Lower lobe of right lung (tissue), 2 donors: ENCODE data around the gene PBX4. TPM values are rescaled to one million over a fixed set of nuclear protein-coding genes. Genes with fewer than 3 reads are reported as not detected.

Source experiments
- ATAC-seq, 2 donors: fragments of 200-7000 bp; cut with Tn5 transposase; one replicate each; pipeline ENCODE4 v1.9.1; 2020 to 2022; ENCODE audit warnings: mild to moderate bottlenecking in 2 of 2, moderate library complexity in 2 of 2
- DNase-seq: peaks from one replicate; pipeline ENCODE4 v3.0.0-alpha.2; 2020
- H3K27ac ChIP-seq: fragments of 200-600 bp; one replicate; pipeline ENCODE4 v1.8.0; 2022
- H3K27me3 ChIP-seq: fragments of 200-600 bp; one replicate; pipeline ENCODE4 v1.8.0; 2022; ENCODE audit warnings: low read depth
- H3K36me3 ChIP-seq: fragments of 200-600 bp; one replicate; pipeline ENCODE4 v1.8.0; 2022; ENCODE audit warnings: mild to moderate bottlenecking
- H3K4me1 ChIP-seq: fragments of 200-600 bp; one replicate; pipeline ENCODE4 v1.8.0; 2022
- H3K4me3 ChIP-seq: fragments of 200-600 bp; one replicate; pipeline ENCODE4 v1.8.0; 2022; ENCODE audit warnings: mild to moderate bottlenecking
- H3K9me3 ChIP-seq: fragments of 200-600 bp; one replicate; pipeline ENCODE4 v1.8.0; 2022
- CTCF ChIP-seq: fragments of 200-600 bp; IDR thresholded peaks from one replicate; pipeline ENCODE4 v1.8.0; 2022; ENCODE audit warnings: antibody characterized with exemption, mild to moderate bottlenecking
- intact Hi-C: fragments of 100-400 bp; cut with DNase I; formaldehyde crosslinking; loops from one replicate; pipeline ENCODE4 v1.11.0; 2022
- total RNA-seq: library from RNA; stranded (reverse); fragmentation: NEBNext Ultra II Directional; extraction: Animal tissue kit (Norgen Biotek cat#: 25700); gene quantifications from one replicate; pipeline ENCODE4 v1.2.1, GENCODE V29; 2021
- donor health status: DM: no; HTN: yes; CAD: no; lungs with severe emphysema.

Gene PBX4
- total RNA-seq, 1 donor from 2014 or later, result 3.7 TPM

DNA sequence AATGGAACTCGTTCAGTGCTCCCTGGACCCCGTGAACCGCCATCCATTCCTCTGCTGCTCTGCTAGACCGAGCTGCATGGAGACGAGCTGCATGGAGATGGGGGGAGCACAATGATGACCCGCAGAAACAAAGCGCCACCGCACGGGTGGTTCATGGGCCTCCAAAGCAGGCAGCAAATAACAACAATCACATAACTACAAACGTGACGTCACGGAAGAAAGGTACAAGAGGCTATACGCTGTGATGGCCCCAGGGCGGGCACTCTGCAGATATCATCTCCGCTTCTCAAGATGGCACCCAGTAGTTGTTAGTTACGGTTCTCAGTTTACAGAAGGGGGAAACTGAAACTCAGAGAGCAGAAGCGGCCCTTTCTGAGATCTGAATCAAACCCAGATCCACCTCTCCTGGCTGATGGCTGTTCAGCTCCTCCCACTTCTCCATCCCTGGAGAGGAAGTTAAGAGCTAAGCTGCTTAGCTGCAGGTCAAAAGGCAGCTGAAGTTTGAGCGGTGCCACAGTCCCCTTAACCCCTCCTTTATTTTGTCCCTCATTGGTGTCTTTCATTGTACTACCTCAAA, 43.3 kb upstream of the PBX4 start:
- peak overlapping the region; percentile 99 for H3K4me3 ChIP-seq
- no peak for TF ChIP-seq CTCF
- intact Hi-C loops, result no loop called here

DNA sequence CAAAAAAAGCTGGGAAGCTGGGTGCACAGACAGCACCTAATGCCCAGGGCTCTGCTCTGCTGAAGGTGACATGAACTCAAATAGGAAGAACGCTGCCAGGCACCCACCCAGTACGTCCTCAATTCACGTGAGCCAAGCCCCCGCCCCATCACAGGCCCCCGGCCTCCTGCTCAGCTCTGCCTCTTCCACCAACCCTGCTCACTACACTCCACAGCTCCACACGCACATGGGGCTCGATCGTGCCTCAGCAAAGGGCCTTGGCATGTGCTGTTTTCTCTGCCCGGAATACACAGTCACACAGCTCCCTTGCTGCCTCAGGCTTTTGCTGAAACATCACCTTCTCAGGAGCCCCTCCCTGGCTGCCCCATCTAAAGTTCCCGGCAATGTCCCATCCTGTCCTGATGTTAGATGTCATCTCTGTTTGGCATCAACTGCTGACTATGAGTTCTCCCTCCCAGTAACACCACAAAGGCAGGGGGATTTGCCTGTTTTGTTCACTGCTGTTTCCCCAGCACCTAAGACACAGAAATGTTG, 42.7 kb upstream of the PBX4 start:
- Histone ChIP-seq H3K27ac (peak overlapping the region; percentile 8), H3K36me3 (peaks cover 41% of the 10 kb centered on the region), H3K4me1 (peaks cover 24% of the 10 kb centered on the region), H3K4me3 (peak overlapping the region; percentile 18), H3K9me3 (no peaks in the 10 kb centered on the region), H3K27me3 (no peaks in the 10 kb centered on the region)
- no peak for TF ChIP-seq CTCF
- intact Hi-C loops, result no loop called here
- ATAC-seq (no peak), DNase-seq (peak; percentile 44)

More for the DNA sequence above, 43.3 kb upstream of the PBX4 start:
- Histone ChIP-seq H3K9me3 (no peaks in the 10 kb centered on the region), H3K27ac (peak overlapping the region; percentile 96), H3K4me1 (peaks cover 24% of the 10 kb centered on the region), H3K27me3 (no peaks in the 10 kb centered on the region), H3K36me3 (peaks cover 36% of the 10 kb centered on the region)
- peak in 1 of 2 donors; percentile 2 for ATAC-seq
- peak; percentile 48 for DNase-seq

DNA sequence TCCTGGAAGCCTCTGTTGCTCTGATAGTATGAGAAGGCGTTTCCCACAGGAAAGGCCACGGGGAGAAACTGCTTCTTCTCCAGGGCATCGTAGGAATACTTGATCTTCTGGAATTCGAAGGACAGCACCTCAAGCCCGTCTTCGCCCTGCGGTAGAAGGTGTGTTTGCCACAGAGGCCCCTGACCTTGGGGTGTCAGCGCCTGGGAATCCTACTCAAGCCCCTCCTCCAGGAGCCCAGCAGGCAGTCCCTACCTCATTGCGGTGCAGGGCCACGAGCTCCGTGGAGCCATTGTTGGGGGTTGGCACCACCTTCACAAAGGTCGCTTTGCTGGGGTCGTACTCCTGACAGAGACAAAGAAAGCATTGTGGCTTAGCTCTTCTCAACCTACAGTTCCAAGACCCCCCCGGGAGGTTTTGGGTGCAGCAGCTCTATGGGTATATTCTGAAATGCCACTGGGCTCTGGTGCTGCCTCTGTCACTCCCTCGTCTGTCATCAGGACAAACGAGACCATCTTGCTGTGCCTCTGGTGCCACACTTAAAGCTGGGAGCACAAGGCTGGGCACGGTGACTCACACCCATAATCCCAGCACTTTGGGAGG, 41.3 kb upstream of the PBX4 start:
- intact Hi-C loops, result no loop called here
- no peak overlapping the region for H3K27ac ChIP-seq
- no peaks in the 10 kb centered on the region for H3K27me3 ChIP-seq
- H3K4me1 ChIP-seq, result peaks cover 24% of the 10 kb centered on the region
- ATAC-seq, result no peak
- peaks cover 56% of the 10 kb centered on the region for H3K36me3 ChIP-seq
- H3K9me3 ChIP-seq, result no peaks in the 10 kb centered on the region
- no peak overlapping the region for H3K4me3 ChIP-seq
- peak; percentile 28 for DNase-seq
- no peak for TF ChIP-seq CTCF

GRCh38 chr19:19657397-19657783, 38.9 kb upstream of the PBX4 start:
- ATAC-seq, result no peak
- TF ChIP-seq CTCF, result no peak
- intact Hi-C loops, result no loop called here
- no peaks in the 10 kb centered on the region for H3K27me3 ChIP-seq
- H3K4me3 ChIP-seq, result no peak overlapping the region
- H3K9me3 ChIP-seq, result no peaks in the 10 kb centered on the region
- H3K36me3 ChIP-seq, result peaks cover 79% of the 10 kb centered on the region
- DNase-seq, result no peak
- peaks cover 15% of the 10 kb centered on the region for H3K4me1 ChIP-seq
- H3K27ac ChIP-seq, result no peak overlapping the region

- Histone ChIP-seq H3K27ac (no peak overlapping the region), H3K36me3 (peaks cover 86% of the 10 kb centered on the region)
- DNase-seq, result no peak
These were observed 38.2 kb upstream of the PBX4 start for GRCh38 chr19:19656451-19657396.

More at GRCh38 chr19:19656451-19657396, 38.2 kb upstream of the PBX4 start:
- H3K9me3 ChIP-seq, result no peaks in the 10 kb centered on the region
- H3K4me3 ChIP-seq, result no peak overlapping the region
- H3K27me3 ChIP-seq, result no peaks in the 10 kb centered on the region
- no peak for TF ChIP-seq CTCF
- intact Hi-C loops, result no loop called here
- peaks cover 9% of the 10 kb centered on the region for H3K4me1 ChIP-seq
- ATAC-seq, result no peak
